DND-41 (cell line): ENCODE data around the gene KLHDC8A.

Source experiments
- CTCF ChIP-seq: IDR thresholded peaks from 2 replicates; pipeline ENCODE4 v1.5.1; 2012; ENCODE audit warnings: borderline replicate concordance, low read length, moderate library complexity, mild to moderate bottlenecking; ENCODE audit not compliant: poor library complexity, severe bottlenecking; ENCODE audit errors: extremely low read depth
- EZH2 ChIP-seq: IDR thresholded peaks from 3 replicates; pipeline ENCODE4 v1.6.1; 2012; ENCODE audit warnings: borderline replicate concordance, low read depth, mild to moderate bottlenecking, moderate library complexity, low read length, inconsistent platforms; ENCODE audit not compliant: severe bottlenecking

- TF ChIP-seq CTCF (no peak), EZH2 (no peak)
These were observed 35.4 kb downstream of the KLHDC8A start, which contains the start of gene NUAK2 for GRCh38 chr1:205321162-205321958.
